ENCODE measurements around the gene OSR1. TPM values are rescaled to one million over a fixed set of nuclear protein-coding genes. Genes with fewer than 3 reads are reported as not detected.

The OSR1 gene
- total RNA-seq, 4 donors from 2014 or later, result 0.80 to 4.3 (median 3.3) TPM

GRCh38 chr2:19368760-19369159, 10.3 kb upstream of the OSR1 start:
- Histone ChIP-seq H3K4me3 (no peak overlapping the region), H3K9me3 (no peaks in the 10 kb centered on the region), H3K36me3 (no peaks in the 10 kb centered on the region), H3K27me3 (no peaks in the 10 kb centered on the region), H3K4me1 (no peaks in the 10 kb centered on the region), H3K27ac (no peak overlapping the region)
- no peak for ATAC-seq
- in situ Hi-C loops (cut with MboI; ENCODE audit: low sequenced_read_pairs in 4 of 4), result loop anchor here (10.0 to 25.0 kb wide), 8 partner anchors 374 to 981 kb away; no protein-coding TSS in a partner anchor
- no peak for DNase-seq
- TF ChIP-seq POLR2A (IDR thresholded peaks at IDR 0.05) (no peak), CTCF (IDR thresholded peaks at IDR 0.05 in 4 of 5, conservative IDR thresholded peaks at IDR 0.05 in 1 of 5) (no peak)
- intact Hi-C loops (cut with DNase I; ENCODE audit: low total_unique reads), result no loop called here

- Histone ChIP-seq H3K27ac (no peak overlapping the region), H3K36me3 (no peaks in the 10 kb centered on the region), H3K27me3 (peaks cover 0 to 10% (median 2%) of the 10 kb centered on the region in 3 donors), H3K4me3 (no peak overlapping the region), H3K9me3 (no peaks in the 10 kb centered on the region), H3K4me1 (peaks cover 5 to 6% of the 10 kb centered on the region in 2 donors)
- intact Hi-C loops (cut with DNase I; ENCODE audit: low total_unique reads), result no loop called here
- ATAC-seq (no peak), DNase-seq (no peak)
- no peak for TF ChIP-seq CTCF (IDR thresholded peaks at IDR 0.05 in 4 of 5, conservative IDR thresholded peaks at IDR 0.05 in 1 of 5)
- no peak for TF ChIP-seq POLR2A (IDR thresholded peaks at IDR 0.05)
- in situ Hi-C loops (cut with MboI; ENCODE audit: low sequenced_read_pairs in 4 of 4), result loop anchor here (10.0 to 25.0 kb wide), 8 partner anchors 373 to 980 kb away; no protein-coding TSS in a partner anchor
These were observed 8.9 kb upstream of the OSR1 start for GRCh38 chr2:19367326-19367725.

- no peak for TF ChIP-seq CTCF (IDR thresholded peaks at IDR 0.05 in 4 of 5, conservative IDR thresholded peaks at IDR 0.05 in 1 of 5)
- no peak for TF ChIP-seq POLR2A (IDR thresholded peaks at IDR 0.05)
- H3K27ac ChIP-seq, result no peak overlapping the region
- intact Hi-C loops (cut with DNase I; ENCODE audit: low total_unique reads) (loop anchor here (2.0 kb wide), 1 partner anchor 976 kb away; no protein-coding TSS in a partner anchor), in situ Hi-C loops (cut with MboI; ENCODE audit: low sequenced_read_pairs in 4 of 4) (loop anchor here (10.0 to 25.0 kb wide), 8 partner anchors 370 to 978 kb away; no protein-coding TSS in a partner anchor)
- DNase-seq (no peak), ATAC-seq (no peak)
- peaks cover 0 to 26% (median 13%) of the 10 kb centered on the region in 3 donors for H3K27me3 ChIP-seq
- no peak overlapping the region for H3K4me3 ChIP-seq
- H3K4me1 ChIP-seq, result peaks cover 6 to 20% of the 10 kb centered on the region in 2 donors
- no peaks in the 10 kb centered on the region for H3K9me3 ChIP-seq
- no peaks in the 10 kb centered on the region for H3K36me3 ChIP-seq
These were observed 6.7 kb upstream of the OSR1 start for GRCh38 chr2:19365126-19365525.

DNA sequence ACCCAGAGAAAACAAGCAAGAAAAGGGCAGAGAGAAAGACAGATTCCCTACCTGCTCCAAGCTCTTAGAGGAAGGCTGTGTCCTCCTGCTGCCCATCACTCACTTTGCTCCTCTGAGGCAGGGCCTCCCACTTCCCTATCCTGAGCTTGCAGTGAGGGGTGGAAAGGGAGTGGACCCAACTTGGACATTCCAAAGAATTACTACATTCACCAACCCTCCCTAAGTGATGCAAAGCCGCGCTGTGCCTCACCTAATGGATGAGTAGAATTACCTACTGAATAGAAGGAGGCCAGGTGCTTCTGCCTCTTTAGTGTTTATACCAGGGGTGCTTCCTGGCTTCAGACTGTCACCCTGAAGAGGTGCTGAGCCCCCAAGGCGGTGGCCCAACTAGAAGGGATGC, 5.6 kb upstream of the OSR1 start:
- no peak for ATAC-seq
- Histone ChIP-seq H3K4me1 (peaks cover 6 to 21% of the 10 kb centered on the region in 2 donors), H3K27ac (no peak overlapping the region), H3K36me3 (no peaks in the 10 kb centered on the region), H3K27me3 (peaks cover 0 to 27% (median 13%) of the 10 kb centered on the region in 3 donors), H3K9me3 (no peaks in the 10 kb centered on the region), H3K4me3 (no peak overlapping the region)
- TF ChIP-seq CTCF (IDR thresholded peaks at IDR 0.05 in 4 of 5, conservative IDR thresholded peaks at IDR 0.05 in 1 of 5) (no peak), POLR2A (IDR thresholded peaks at IDR 0.05) (no peak)
- no peak for DNase-seq
- in situ Hi-C loops (cut with MboI; ENCODE audit: low sequenced_read_pairs in 4 of 4) (loop anchor here (10.0 to 25.0 kb wide), 8 partner anchors 369 to 977 kb away; no protein-coding TSS in a partner anchor), intact Hi-C loops (cut with DNase I; ENCODE audit: low total_unique reads) (loop anchor here (2.0 to 5.0 kb wide), 3 partner anchors 498 to 975 kb away; no protein-coding TSS in a partner anchor)

Measured in gastrocnemius medialis (tissue), 4 donors.